Retina (tissue), 1 donor: Measurements from ENCODE around the gene PHACTR2.

Experiments
- DNase-seq: peaks from one replicate; pipeline ENCODE4 v3.0.0-alpha.2; 2016

PHACTR2 gene

GRCh38 chr6:143743301-143744166, 65.8 kb downstream of the PHACTR2 start:
- no peak for DNase-seq

- peak; percentile 27 for DNase-seq
These were observed 66.9 kb downstream of the PHACTR2 start for GRCh38 chr6:143744551-143745165.

GRCh38 chr6:143745166-143746133, 67.7 kb downstream of the PHACTR2 start:
- peak; percentile 47 for DNase-seq

- DNase-seq, result no peak
These were observed 68.7 kb downstream of the PHACTR2 start for GRCh38 chr6:143746202-143747119.

GRCh38 chr6:143747347-143747842, 69.6 kb downstream of the PHACTR2 start:
- no peak for DNase-seq

- no peak for DNase-seq
These were observed 72.1 kb downstream of the PHACTR2 start for GRCh38 chr6:143749891-143750290.

- peak; percentile 39 for DNase-seq
These were observed 73.1 kb downstream of the PHACTR2 start for GRCh38 chr6:143750877-143751276.

- no peak for DNase-seq
These were observed 74.7 kb downstream of the PHACTR2 start for GRCh38 chr6:143752459-143752858.

- no peak for DNase-seq
These were observed 75.9 kb downstream of the PHACTR2 start for GRCh38 chr6:143753678-143754077.

GRCh38 chr6:143754204-143754603, 76.4 kb downstream of the PHACTR2 start:
- DNase-seq, result no peak

- no peak for DNase-seq
These were observed 77.6 kb downstream of the PHACTR2 start for GRCh38 chr6:143755301-143755744.

- no peak for DNase-seq
These were observed 79.6 kb downstream of the PHACTR2 start for GRCh38 chr6:143757346-143757832.

- no peak for DNase-seq
These were observed 80.8 kb downstream of the PHACTR2 start for GRCh38 chr6:143758551-143758950.

GRCh38 chr6:143759666-143760065, 81.9 kb downstream of the PHACTR2 start:
- DNase-seq, result no peak

GRCh38 chr6:143761074-143761473, 83.3 kb downstream of the PHACTR2 start:
- DNase-seq, result no peak

- DNase-seq, result no peak
These were observed 84.4 kb downstream of the PHACTR2 start for GRCh38 chr6:143762126-143762525.

GRCh38 chr6:143765422-143766184, 87.8 kb downstream of the PHACTR2 start:
- DNase-seq, result no peak

- DNase-seq, result no peak
These were observed 88.4 kb downstream of the PHACTR2 start for GRCh38 chr6:143766185-143766553.

- no peak for DNase-seq
These were observed 89.7 kb downstream of the PHACTR2 start for GRCh38 chr6:143767433-143767832.
